HG03342 (cell line): Measurements from ENCODE around the gene CFAP157.
"Not testable (repeated sequence)": the region's sequence is repeated elsewhere in the genome, so short reads cannot be mapped to it uniquely, and the experiment has no call there.

Source experiments
- ATAC-seq: cut with Tn5 transposase; IDR thresholded peaks from one replicate; pipeline ENCODE4 v1.9.1; 2021; ENCODE audit warnings: mild to moderate bottlenecking, moderate library complexity; ENCODE audit not compliant: unreplicated experiment

Gene CFAP157

GRCh38 chr9:127734747-127735529, 28.1 kb downstream of the CFAP157 start, which contains the start of gene TOR2A:
Gene TOR2A (minus strand): TSS chr9:127735294. CDS start chr9:127735270, 24 bp downstream.
- peak; percentile 87 for ATAC-seq

GRCh38 chr9:127735530-127736185, 28.9 kb downstream of the CFAP157 start:
- ATAC-seq = no peak

GRCh38 chr9:127738666-127739065, 31.9 kb downstream of the CFAP157 start:
- no peak for ATAC-seq

- ATAC-seq = no peak
Measured at GRCh38 chr9:127739614-127740330, 33.0 kb downstream of the CFAP157 start.

GRCh38 chr9:127741831-127742434, 35.1 kb downstream of the CFAP157 start:
- ATAC-seq = no peak

- ATAC-seq = no peak
Measured at GRCh38 chr9:127742435-127743088, 35.8 kb downstream of the CFAP157 start.

GRCh38 chr9:127744398-127745110, 37.8 kb downstream of the CFAP157 start:
- ATAC-seq = no peak

GRCh38 chr9:127746959-127747569, 40.3 kb downstream of the CFAP157 start:
- no peak for ATAC-seq

GRCh38 chr9:127749090-127749787, 42.5 kb downstream of the CFAP157 start:
- ATAC-seq = no peak

- no peak for ATAC-seq
Measured at GRCh38 chr9:127751269-127752054, 44.7 kb downstream of the CFAP157 start.

- no peak for ATAC-seq
Measured at GRCh38 chr9:127753148-127753547, 46.4 kb downstream of the CFAP157 start.

GRCh38 chr9:127753622-127754021, 46.8 kb downstream of the CFAP157 start:
- ATAC-seq = no peak

- no peak for ATAC-seq
Measured at GRCh38 chr9:127754099-127755060, 47.6 kb downstream of the CFAP157 start.

- ATAC-seq = no peak
Measured at GRCh38 chr9:127755061-127756060, 48.6 kb downstream of the CFAP157 start.

GRCh38 chr9:127756233-127756632, 49.4 kb downstream of the CFAP157 start:
- ATAC-seq = no peak

GRCh38 chr9:127756776-127757175, 50.0 kb downstream of the CFAP157 start:
- not testable (repeated sequence) for ATAC-seq
